KBM-7 (cell line): ENCODE data around the gene PIK3CB.
"Not testable (repeated sequence)": the region's sequence is repeated elsewhere in the genome, so short reads cannot be mapped to it uniquely, and the experiment has no call there.

Experiments
- DNase-seq: peaks from one replicate; pipeline ENCODE4 v3.0.0-alpha.2; 2015
- in situ Hi-C: fragments of 300-500 bp; cut with MboI; formaldehyde crosslinking; loops from 2 replicates; pipeline ENCODE4 v1.14.3; 2020; ENCODE audit warnings: low sequenced_read_pairs, low pct_unique_long_range_greater_than_20kb, mixed read lengths

The PIK3CB gene

DNA sequence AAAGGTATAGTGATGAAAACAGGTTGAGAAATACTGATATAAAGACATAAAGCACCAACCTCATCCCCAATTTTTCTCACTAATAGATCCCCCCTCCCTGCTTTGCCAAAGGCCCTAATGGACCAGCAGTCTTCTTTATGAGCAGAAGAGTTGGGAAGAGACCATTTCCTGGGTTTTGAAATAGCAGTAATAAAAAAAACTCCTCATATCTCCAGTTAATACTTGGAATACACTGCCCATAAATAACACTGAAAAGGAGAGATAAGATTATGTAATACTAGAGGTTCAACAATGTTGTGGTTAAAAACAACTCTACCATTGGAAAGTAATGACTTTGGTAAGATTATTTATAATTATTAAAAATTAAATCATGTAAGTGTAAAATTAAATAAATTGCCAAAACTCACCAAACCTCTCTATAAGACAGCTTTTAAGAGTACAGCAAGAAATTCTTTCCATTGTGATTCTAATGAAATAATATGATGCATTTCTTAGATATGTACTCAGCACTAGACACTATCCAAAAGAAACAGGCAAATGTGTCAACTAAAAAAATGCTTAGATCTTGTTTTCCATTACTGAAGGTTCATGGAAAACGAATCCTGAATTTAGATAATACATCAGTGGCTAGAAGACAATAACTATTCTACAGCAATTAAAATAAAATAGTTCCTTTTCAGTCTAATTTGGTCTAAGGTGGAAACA lies 137.9 kb downstream of the PIK3CB start:
- DNase-seq: no peak
- in situ Hi-C loops: no loop called here

DNA sequence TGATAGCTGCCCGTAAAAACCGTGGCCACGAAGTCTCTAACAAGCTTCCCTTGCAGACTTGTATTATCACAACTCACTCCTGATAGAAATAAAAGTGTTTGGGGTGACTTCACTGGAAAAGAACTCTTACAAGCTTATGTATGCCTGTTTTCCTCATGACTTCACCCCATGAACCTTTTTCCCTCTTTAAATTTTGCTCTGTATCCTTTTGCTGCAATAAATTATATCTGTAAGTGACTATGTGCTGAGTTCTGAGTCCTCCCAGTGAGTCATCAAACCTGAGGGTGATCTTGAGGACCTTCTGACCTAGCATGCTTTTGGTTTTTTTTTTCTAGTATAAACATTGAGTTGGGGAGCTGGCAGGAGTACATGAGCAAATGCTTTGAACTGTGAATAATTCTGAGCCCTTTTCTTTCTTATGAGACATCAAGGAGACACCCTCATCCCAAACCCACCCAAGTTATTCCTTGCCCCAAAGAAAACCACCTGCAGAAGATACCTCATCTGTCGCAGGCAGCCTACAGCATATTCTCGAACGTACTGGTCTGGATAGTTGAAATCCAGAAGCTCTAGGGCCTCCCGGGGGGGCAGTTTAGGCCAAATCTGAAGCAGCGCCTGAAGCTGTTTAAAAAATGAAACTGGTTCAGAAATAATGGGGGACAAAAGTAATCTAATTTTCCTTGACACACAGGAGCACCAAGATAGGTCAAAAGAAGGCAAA lies 140.3 kb downstream of the PIK3CB start:
- in situ Hi-C loops: no loop called here

DNA sequence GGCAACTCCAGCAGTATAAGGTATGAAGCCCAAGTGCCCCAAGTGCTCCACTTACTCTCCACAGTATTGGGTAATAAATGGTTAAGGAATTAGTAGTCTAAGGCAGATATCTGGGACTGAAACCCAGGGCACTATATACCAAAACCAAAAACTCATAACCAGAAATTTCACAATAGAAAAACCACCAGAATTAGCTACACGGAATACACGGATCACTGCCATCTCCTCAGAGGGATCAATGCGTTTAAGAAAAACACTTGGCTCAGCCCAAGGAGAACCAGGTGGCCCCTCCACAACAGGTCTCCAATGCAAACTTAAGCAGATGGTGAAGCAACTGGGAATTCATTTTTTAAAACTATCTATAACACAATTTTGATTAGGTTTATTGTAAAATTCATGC lies 142.6 kb downstream of the PIK3CB start:
- DNase-seq: no peak
- in situ Hi-C loops: no loop called here

More for the DNA sequence above, 140.3 kb downstream of the PIK3CB start:
- no peak for DNase-seq

DNA sequence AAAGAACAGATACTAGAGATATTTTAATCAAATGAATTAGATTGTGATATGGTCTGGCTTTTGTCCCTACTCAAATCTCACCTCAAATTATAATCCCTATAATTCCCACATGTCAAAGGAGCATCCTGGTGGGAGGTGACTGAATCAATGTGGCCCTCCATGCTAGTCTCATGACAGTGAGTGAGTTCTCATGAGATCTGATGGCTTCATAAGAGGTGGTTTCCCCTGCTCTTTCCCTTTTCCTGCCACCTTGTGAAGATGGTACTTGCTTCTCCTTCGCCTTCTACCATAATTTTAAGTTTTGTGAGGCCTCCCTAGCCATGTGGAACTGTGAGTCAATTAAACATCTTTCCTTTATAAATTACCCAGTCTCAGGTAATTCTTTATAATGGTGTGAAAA lies 143.4 kb downstream of the PIK3CB start:
- DNase-seq: no peak
- in situ Hi-C loops: no loop called here

DNA sequence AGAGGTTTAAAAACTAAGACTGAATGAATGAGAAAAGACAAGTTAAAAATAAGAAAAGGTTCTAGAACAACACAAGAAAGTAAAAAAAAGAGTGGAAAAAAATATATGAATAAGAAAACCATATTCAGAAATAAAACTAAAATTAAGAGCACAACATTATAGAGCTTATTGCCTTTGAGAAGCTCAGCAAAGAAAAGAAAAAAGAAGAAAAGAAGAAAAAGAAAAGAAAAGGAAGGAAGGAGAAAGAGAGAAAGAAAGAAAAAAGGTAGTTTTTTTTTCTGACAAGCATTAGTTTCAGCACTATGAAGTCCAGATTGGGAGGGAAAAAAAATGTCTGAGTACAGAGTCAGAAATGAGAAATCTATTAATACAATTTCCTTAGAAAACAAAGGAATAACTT lies 144.7 kb downstream of the PIK3CB start:
- in situ Hi-C loops: no loop called here
- DNase-seq: no peak

DNA sequence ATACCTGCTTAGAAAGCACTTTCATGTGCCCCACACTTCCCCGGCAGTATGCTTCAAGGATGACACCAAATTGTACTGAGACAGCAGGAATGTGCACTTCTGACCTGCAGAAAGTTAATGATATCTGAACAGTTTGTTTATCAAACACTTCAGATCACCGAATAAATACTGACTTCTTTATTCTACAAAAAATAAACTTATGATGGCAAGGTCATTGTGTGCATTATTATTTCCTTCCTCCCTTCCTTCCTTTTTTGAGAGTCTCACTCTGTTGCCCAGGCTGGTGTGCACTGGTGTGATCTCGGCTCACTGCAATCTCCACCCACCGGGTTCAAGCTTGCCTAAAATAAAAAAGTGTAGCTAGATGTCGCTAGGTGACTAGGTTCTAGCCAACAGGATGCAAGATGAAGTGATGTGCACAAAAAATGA lies 145.8 kb downstream of the PIK3CB start:
- DNase-seq: peak; percentile 65
- in situ Hi-C loops: no loop called here

DNA sequence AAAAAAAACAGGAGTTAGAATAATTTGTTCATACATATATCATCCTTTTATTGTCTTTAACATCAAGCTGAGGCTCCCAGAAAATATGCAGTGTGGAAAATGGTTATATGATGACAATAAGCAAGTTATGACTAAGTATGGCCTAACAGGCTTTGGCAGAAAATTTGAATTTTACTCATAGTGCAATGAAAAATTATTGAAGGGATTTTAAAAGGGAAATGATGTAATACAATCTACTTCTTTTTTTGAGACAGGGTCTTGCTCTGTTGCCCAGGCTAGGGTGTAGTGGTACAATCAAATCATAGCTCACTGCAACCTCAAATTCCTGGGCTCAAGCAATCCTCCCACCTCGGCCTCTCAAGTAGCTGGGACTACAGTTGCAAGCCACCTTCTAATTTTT lies 147.5 kb downstream of the PIK3CB start:
- in situ Hi-C loops: no loop called here
- no peak for DNase-seq

DNA sequence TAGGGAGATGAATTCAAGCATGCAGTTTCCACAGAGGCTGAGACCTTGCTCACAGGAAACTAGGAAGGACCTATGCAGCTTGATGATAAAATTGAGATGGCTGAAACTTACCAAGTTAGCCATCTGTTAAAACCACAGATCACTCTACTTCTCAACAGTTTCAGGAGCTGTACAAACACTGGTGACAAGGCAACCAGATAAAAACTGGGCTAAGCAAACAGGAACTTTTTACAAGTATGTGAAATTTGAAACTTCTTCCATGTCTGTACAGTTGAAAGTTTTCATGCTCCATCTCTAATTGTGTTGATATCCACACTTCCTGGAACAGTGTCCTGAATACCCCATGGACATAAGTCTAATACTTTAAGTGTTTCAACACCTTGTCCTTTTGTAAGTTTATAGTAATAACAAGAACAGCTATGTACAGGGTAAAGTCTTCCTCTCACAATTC lies 147.9 kb downstream of the PIK3CB start:
- in situ Hi-C loops: no loop called here

DNA sequence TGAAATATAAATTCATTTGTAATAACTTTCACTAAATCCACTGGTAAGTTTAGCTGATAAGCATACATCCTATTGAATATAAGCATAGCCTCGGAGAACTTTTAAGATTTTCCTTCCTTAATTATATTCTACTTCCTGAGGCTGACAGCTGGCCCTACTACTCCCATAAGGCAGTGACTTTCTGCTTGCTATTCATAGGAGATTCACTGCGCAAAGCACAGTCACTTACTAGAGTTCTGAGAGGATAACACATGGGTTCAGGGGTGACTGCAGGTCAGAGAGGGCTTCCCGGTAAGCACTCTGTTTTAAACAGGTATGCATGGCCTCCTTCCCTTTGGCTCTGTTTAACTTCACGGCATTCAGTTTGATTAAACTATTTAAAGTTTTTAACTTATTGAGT lies 150.3 kb downstream of the PIK3CB start:
- in situ Hi-C loops: no loop called here
- peak; percentile 53 for DNase-seq

More for the DNA sequence above, 147.9 kb downstream of the PIK3CB start:
- DNase-seq: peak; percentile 93

DNA sequence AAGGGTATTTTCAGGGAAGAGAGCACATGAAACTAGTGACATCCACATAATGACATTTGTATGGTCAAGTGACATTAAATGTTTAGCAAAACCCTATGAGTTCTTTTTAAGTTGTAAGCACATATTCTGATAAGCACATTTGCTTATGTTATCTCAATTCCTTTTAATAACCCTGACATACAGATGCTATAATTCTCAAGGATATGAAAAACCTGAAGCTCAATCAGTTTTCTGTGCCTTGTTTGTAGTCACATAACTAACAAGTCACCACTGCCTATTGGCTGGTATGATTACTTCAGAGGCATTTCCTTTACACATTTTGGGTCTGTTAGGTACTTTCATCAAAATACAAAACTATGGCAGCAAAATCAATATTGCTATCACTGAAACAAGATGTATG lies 152.1 kb downstream of the PIK3CB start:
- DNase-seq: no peak
- in situ Hi-C loops: no loop called here

DNA sequence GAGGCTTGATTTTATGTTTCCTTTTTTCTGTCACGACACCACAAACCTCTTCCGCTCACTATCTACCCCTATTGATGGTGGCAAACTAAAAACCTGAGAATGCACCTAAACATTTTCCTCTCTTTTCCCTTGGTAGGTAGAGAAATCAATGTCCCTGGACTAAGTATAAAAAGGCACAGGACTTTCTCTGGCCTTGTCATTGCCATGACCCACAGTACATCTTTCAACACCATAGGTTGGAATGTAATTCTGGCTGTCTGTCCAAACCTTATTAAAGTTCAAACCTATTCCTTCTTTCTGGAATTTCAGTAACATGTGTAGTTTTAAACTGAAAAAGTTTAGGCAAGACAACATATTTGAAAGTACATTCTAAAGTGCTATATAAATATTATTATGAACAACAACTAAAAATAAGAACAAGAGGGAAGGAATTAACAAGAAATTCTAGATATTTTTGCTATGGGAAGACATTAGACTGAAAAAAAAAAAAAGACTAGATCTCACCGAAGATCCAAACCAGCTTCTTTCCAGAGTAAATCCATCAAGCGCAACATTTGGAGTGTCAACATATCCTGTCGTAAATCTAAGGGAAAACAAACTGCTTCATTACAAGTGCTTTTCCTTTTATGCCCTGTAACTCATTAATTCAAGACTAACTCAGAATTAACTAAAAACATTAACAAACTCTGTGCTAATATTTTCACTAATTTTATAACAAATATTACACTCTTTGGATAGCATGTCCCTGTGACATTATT lies 153.1 kb downstream of the PIK3CB start:
- no peak for DNase-seq
- in situ Hi-C loops: no loop called here

DNA sequence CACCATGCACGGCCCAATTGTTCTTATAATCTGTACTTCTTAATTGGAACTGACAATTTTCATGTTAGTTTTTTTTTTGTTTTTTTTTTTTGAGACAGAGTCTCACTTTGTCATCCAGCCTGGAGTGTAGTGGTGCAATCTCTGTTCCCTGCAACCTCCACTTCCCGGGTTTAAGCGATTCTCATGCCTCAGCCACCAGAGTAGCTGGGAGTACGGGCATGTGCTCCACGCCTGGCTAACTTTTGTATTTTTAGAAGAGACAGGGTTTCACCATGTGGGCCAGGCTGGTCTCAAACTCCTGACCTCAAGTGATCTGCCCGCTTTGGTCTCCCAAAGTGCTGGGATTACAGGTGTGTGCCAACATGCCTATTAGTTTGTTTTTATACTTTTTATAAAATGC lies 153.8 kb downstream of the PIK3CB start:
- in situ Hi-C loops: not testable (repeated sequence)

DNA sequence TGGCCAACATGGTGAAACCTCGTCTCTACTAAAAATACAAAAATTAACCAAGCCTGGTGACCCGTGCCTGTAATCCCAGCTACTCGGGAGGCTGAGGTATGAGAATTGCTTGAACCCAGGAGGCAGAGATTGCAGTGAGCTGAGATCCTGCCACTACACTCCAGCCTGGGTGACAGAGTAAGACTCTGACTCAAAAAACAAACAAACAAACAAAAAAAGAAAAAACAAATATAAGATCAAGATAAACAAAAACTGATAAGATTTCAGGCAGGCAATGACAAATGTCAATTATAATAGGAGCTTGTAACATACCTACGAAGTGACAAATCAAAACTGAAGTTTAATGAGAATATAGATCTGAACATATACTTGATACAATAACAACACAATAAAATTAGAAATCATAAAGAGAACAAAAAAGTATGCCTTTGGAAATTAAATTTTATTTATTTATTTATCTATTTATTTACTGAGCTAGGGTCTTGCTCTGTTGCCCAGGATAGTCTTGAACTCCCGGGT lies 155.8 kb downstream of the PIK3CB start:
- in situ Hi-C loops: no loop called here
- DNase-seq: no peak

More for the DNA sequence above, 153.8 kb downstream of the PIK3CB start:
- DNase-seq: peak; percentile 64

DNA sequence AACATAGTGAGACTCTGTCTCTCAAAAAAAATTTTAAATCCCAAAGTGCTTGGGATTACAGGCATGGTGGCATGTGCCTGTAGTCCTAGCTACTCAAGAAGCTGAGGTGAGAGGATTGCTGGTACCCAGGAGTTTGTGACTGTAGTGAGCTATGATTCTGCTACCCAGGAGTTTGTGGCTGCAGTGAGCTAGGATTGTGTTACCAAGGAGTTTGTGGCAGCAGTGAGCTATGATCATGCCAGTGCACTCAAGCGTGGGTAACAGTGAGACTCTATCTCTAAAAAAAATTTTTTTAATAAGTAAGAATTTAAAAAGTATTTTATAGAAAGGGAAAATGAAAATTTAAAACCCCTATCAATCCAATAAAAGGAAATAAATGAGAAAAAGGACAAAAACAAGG lies 156.6 kb downstream of the PIK3CB start:
- no peak for DNase-seq
- in situ Hi-C loops: no loop called here

DNA sequence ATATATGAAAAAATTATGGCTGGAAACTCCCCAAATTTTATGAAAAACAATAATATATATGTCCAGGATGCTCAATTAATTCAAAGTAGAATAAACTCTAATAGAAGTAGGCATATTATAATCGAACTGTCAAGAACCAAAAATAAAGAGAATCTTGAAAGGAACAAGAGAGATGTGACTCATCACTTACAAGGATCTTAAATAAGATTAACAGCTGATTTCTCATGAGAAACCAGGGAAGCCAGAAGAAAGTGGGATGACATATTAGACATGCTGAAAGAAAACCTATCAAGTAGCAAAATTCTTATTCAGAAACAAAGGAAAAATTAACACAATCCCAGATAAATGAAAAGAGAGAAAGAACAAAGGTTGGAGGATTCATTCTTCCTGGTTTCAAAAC lies 159.3 kb downstream of the PIK3CB start:
- DNase-seq: no peak
- in situ Hi-C loops: no loop called here

DNA sequence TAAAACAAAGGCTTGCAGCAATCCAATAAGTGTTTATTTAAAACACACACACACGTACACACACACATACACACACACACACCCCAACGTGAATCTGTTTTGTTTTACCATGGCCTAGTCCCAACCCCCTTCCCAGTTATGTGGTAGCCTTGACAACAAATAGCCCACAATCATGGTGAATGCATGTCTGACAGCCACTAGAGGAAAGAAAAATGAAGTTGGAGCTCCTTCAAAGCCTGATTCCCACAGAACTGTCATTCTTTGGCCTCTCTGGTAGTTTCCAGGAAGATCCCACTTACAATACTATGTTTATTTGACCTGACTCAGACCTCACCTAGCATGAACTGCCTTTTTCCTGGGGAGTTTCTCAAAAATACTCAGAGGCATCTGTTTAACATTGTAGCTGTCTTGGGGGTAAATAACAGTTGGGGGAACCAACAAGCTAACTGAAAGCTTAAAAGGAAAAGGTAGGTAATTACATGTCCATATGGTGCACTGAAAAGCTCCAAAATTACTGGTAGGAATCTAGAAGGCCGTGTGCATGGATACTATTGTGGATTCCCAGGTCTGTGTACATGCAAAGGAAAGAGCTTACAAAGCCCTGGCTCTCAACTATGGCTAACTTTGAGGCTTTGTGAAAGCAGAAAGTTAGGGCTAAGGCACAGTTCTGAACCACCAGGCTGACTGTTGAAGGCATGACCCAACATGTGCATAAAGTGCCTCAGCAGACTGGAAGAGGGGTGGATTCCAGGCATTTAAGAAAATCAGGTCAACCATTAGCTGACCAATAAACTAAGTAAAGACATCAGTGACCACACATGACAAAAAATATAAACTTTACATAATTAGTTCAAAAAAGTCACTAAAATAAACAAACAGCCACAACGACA lies 160.8 kb downstream of the PIK3CB start:
- DNase-seq: peak; percentile 28

DNA sequence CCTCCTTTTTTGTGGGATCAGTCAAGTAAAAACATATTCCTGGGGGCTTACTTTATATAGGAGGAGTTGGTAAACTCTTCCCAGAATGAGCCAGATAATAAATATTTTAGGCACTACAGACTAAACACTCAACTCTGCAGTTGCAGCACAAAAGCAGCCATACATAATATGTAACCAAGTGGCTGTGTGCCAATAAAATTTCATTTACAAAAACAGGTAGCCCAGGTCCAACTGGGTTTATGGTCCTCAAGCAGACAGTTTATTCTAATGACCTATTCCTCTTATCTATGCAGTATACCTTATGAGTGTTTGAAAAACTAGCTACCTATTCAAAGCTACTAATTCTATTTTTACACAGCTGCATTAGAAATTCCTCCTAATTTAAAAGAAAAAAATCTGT lies 164.3 kb downstream of the PIK3CB start:
- in situ Hi-C loops: no loop called here
- no peak for DNase-seq

More for the DNA sequence above, 160.8 kb downstream of the PIK3CB start:
- in situ Hi-C loops: no loop called here

DNA sequence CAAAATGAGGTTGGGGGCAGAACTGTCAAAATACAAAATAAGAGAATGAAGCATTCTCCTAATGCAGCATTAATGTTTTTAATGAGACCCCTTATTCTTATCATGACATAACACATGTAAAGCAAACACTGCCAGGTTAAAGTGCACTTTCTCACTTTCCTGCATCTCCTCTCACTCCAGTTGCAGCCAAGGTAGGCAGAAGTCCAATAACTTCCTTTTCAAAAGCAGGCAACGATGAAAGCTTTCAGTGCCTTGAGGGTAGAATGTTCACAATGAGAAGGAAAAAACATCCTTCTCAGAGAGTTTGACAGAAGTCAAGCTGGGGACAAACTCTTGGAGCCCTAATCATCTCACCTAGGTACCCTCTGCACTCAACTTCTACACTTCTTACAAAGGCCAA lies 166.6 kb downstream of the PIK3CB start:
- in situ Hi-C loops: no loop called here
- DNase-seq: no peak

DNA sequence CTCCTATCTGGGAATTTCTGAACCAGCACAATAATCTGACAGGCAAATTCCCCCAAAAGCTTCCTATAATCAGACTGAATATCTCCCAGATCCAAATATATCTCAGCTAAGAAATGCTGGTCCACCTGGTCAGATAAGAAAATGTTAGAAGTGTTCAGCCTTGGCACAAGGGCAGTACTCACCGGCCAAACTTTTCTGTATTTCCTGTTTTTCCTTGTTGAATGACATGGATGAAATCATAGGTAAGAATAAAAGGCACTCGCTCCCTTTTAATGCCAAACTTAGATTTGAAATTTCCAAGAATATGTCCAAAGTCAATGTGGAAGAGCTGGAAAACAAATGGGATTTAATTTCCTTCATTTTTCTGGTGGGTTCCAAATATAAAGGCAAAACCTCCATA lies 177.2 kb downstream of the PIK3CB start:
- in situ Hi-C loops: no loop called here

More for the DNA sequence above, 177.2 kb downstream of the PIK3CB start:
- no peak for DNase-seq
